ENCODE measurements around the gene METTL22.

Gene METTL22

GRCh38 chr16:8696880-8697279, 75.4 kb downstream of the METTL22 start:
- DNase-seq: no peak

GRCh38 chr16:8697965-8698364, 76.5 kb downstream of the METTL22 start:
- DNase-seq: no peak

Measured in activated gamma-delta T cell (primary cell).